Loucy (cell line): ENCODE data around the gene C3AR1.
"Not testable (repeated sequence)": the region's sequence is repeated elsewhere in the genome, so short reads cannot be mapped to it uniquely, and the experiment has no call there.

Experiments
- EZH2phosphoT487 ChIP-seq: fragments of 200-600 bp; IDR thresholded peaks from 2 replicates; pipeline ENCODE4 v1.6.1; 2018; ENCODE audit warnings: antibody characterized with exemption, mild to moderate bottlenecking, moderate library complexity, borderline replicate concordance
- TF ChIP-seq, protein P1 (sequence below): fragments of 200-600 bp; sonication (generic); conservative IDR thresholded peaks from 2 replicates; pipeline ENCODE4 v1.5.1; 2014; ENCODE audit warnings: mild to moderate bottlenecking, antibody characterized with exemption, low read length

DNA sequence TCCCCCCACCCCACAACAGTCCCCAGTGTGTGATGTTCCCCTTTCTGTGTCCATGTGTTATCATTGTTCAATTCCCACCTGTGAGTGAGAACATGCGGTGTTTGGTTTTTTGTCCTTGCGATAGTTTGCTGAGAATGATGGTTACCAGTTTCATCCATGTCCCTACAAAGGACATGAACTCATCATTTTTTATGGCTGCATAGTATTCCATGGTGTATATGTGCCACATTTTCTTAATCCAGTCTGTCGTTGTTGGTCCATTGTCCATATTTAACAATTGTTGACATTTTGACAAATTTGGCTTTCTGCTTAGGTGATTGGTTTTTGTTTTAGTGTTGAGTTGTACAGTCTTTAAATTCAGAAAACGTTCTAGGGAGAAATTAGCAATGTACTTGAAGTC is 47.0 kb upstream of the C3AR1 start:
- TF ChIP-seq, protein P1, sequence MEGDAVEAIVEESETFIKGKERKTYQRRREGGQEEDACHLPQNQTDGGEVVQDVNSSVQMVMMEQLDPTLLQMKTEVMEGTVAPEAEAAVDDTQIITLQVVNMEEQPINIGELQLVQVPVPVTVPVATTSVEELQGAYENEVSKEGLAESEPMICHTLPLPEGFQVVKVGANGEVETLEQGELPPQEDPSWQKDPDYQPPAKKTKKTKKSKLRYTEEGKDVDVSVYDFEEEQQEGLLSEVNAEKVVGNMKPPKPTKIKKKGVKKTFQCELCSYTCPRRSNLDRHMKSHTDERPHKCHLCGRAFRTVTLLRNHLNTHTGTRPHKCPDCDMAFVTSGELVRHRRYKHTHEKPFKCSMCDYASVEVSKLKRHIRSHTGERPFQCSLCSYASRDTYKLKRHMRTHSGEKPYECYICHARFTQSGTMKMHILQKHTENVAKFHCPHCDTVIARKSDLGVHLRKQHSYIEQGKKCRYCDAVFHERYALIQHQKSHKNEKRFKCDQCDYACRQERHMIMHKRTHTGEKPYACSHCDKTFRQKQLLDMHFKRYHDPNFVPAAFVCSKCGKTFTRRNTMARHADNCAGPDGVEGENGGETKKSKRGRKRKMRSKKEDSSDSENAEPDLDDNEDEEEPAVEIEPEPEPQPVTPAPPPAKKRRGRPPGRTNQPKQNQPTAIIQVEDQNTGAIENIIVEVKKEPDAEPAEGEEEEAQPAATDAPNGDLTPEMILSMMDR: not testable (repeated sequence)
- not testable (repeated sequence) for TF ChIP-seq EZH2phosphoT487
